Adrenal gland (tissue), 12 donors: ENCODE measurements around the gene ZNF800. TPM values are rescaled to one million over a fixed set of nuclear protein-coding genes. Genes with fewer than 3 reads are reported as not detected.

Experiments used
- DNase-seq, 7 donors: peaks; one replicate each; pipeline ENCODE4 v3.0.0-alpha.2; 2019 to 2020
- H3K27ac ChIP-seq, 5 donors: fragments of 200-600 bp; sonication (generic) in 4 of 5; 1 replicate in 3 of 5; 2 replicates in 2 of 5; pipeline versions ENCODE4 v1.5.1 to v1.8.0; 2016 to 2020; ENCODE audit warnings: mild to moderate bottlenecking in 1 of 5
- H3K27me3 ChIP-seq: fragments of 200-600 bp; 2 replicates; pipeline ENCODE4 v1.8.0; 2021
- H3K36me3 ChIP-seq, 2 donors: fragments of 200-600 bp; replicated peaks in 1 of 2; 1 replicate in 1 of 2; 2 replicates in 1 of 2; pipeline versions ENCODE4 v1.5.1 to v1.8.0; 2018 to 2022
- H3K4me1 ChIP-seq, 2 donors: fragments of 200-600 bp; replicated peaks in 1 of 2; 1 replicate in 1 of 2; 2 replicates in 1 of 2; pipeline versions ENCODE4 v1.5.1 to v1.8.0; 2018 to 2021
- H3K4me3 ChIP-seq, 4 donors: fragments of 200-600 bp; sonication (generic) in 3 of 4; one replicate each; pipeline ENCODE4 v1.5.1; 2016 to 2018
- H3K9me3 ChIP-seq, 3 donors: fragments of 200-600 bp; sonication (generic) in 1 of 3; replicated peaks in 1 of 3; 1 replicate in 2 of 3; 2 replicates in 1 of 3; pipeline versions ENCODE4 v1.5.1 to v1.8.0; 2016 to 2021
- CTCF ChIP-seq, 6 experiments: fragments of 450-650 bp in 4 of 6; fragments of 200-600 bp in 2 of 6; sonication (generic) in 1 of 6; IDR thresholded peaks; 1 replicate in 5 of 6; 2 replicates in 1 of 6; pipeline versions ENCODE4 v1.5.1 to v1.8.0; 2016 to 2021; ENCODE audit warnings: antibody characterized with exemption in 6 of 6, mild to moderate bottlenecking in 2 of 6, moderate library complexity in 1 of 6
- POLR2A ChIP-seq, 2 donors: fragments of 450-650 bp; IDR thresholded peaks; one replicate each; pipeline ENCODE4 v1.6.1; 2017; ENCODE audit warnings: antibody characterized with exemption in 2 of 2, mild to moderate bottlenecking in 2 of 2, moderate library complexity in 1 of 2
- WGBS, 4 donors: extraction: QIAGEN DNeasy Blood & Tissue Kit in 2 of 4; methylation state at CpG; one replicate each; pipeline versions ENCODE4 v1.1.5 to v1.1.7; 2013 to 2017; 5-methylcytosine and 5-hydroxymethylcytosine counted together
- intact Hi-C, 2 donors: fragments of 100-400 bp; cut with DNase I; formaldehyde crosslinking; loops; one replicate each; pipeline versions ENCODE4 v1.14.1 to v1.15.0; 2022 to 2023
- polyA plus RNA-seq, 3 donors: library from polyadenylated mRNA; stranded (reverse); fragments of 200-250 nt in 2 of 3; fragments of 350-450 nt in 1 of 3; fragmentation: Illumina TruSeq in 1 of 3; extraction: RNeasy Lipid Tissue Mini Kit (QIAGEN cat#74804) in 1 of 3; gene quantifications; one replicate each; pipeline ENCODE4 v1.2.3, GENCODE V29; 2013 to 2014
- total RNA-seq, 9 donors: library from RNA; depleted of rRNA in 4 of 9; stranded (reverse); fragments of >200 nt in 4 of 9; fragments of 120-200 nt in 1 of 9; fragmentation: NEBNext Ultra II Directional in 1 of 9; extraction: Animal tissue kit (Norgen Biotek cat#: 25700) in 1 of 9; gene quantifications; one replicate each; pipeline versions ENCODE4 v1.1.0 to v1.2.4, GENCODE V29; 2013 to 2023
- donor health status: healthy with polysubstance abuse.
- donor health status: Bipolar disorder and iron deficiency.
- donor health status: DM: yes; HTN: yes; CAD: no.
- donor health status: DM: no; HTN: no; CAD: no.
- donor health status: DM: no; HTN: no; CAD: no.
- donor health status: DM: yes; HTN: yes; CAD: no.

ZNF800 gene
- total and polyA plus RNA-seq, 12 donors, result 11.0 to 41.6 (median 28.4) TPM

- 62 to 78% (median 72%) methylated on average over 1 of the region's 1 CpG for WGBS, 4 donors
- intact Hi-C loops, result no loop called here
- no peak for TF ChIP-seq CTCF (IDR thresholded peaks at IDR 0.05)
- TF ChIP-seq POLR2A (IDR thresholded peaks at IDR 0.05), result no peak
- Histone ChIP-seq H3K4me1 (no peaks in the 10 kb centered on the region), H3K4me3 (no peak overlapping the region), H3K27me3 (peaks cover 6% of the 10 kb centered on the region), H3K36me3 (no peaks in the 10 kb centered on the region), H3K27ac (no peak overlapping the region), H3K9me3 (no peaks in the 10 kb centered on the region)
- no peak for DNase-seq
These were observed 54.4 kb downstream of the ZNF800 start for GRCh38 chr7:127338122-127338521.

- DNase-seq, result no peak
- intact Hi-C loops, result no loop called here
- no peaks in the 10 kb centered on the region for H3K4me1 ChIP-seq
- no peak overlapping the region for H3K4me3 ChIP-seq
- no peaks in the 10 kb centered on the region for H3K36me3 ChIP-seq
- no peaks in the 10 kb centered on the region for H3K9me3 ChIP-seq
- peaks cover 6% of the 10 kb centered on the region for H3K27me3 ChIP-seq
- TF ChIP-seq POLR2A (IDR thresholded peaks at IDR 0.05) (no peak), CTCF (IDR thresholded peaks at IDR 0.05) (no peak)
- WGBS, 4 donors, result 71 to 84% (median 76%) methylated on average over 5 of the region's 5 CpGs
- H3K27ac ChIP-seq, result no peak overlapping the region
These were observed 54.9 kb downstream of the ZNF800 start for GRCh38 chr7:127337581-127337980.

- no peaks in the 10 kb centered on the region for H3K4me1 ChIP-seq
- TF ChIP-seq CTCF (IDR thresholded peaks at IDR 0.05) (no peak), POLR2A (IDR thresholded peaks at IDR 0.05) (no peak)
- 83 to 97% (median 88%) methylated on average over 2 of the region's 2 CpGs for WGBS, 4 donors
- no peaks in the 10 kb centered on the region for H3K36me3 ChIP-seq
- no peak for DNase-seq
- intact Hi-C loops, result no loop called here
- no peaks in the 10 kb centered on the region for H3K9me3 ChIP-seq
- no peak overlapping the region for H3K27ac ChIP-seq
- H3K27me3 ChIP-seq, result peaks cover 11% of the 10 kb centered on the region
- H3K4me3 ChIP-seq, result no peak overlapping the region
These were observed 56.0 kb downstream of the ZNF800 start for GRCh38 chr7:127336458-127336857.

- Histone ChIP-seq H3K9me3 (no peaks in the 10 kb centered on the region), H3K27me3 (peaks cover 14% of the 10 kb centered on the region), H3K36me3 (no peaks in the 10 kb centered on the region), H3K4me1 (no peaks in the 10 kb centered on the region), H3K4me3 (no peak overlapping the region), H3K27ac (no peak overlapping the region)
- intact Hi-C loops, result no loop called here
- WGBS, 4 donors, result 76 to 83% (median 80%) methylated on average over 2 of the region's 2 CpGs
- no peak for TF ChIP-seq CTCF (IDR thresholded peaks at IDR 0.05)
- no peak for TF ChIP-seq POLR2A (IDR thresholded peaks at IDR 0.05)
- DNase-seq, result no peak
These were observed 59.6 kb downstream of the ZNF800 start for GRCh38 chr7:127332880-127333279.
